ENCODE results near the gene LDAH.

Gene LDAH

GRCh38 chr2:20812779-20813178, 10.1 kb downstream of the LDAH start:
- no peaks in the 10 kb centered on the region for H3K27me3 ChIP-seq (replicated peaks; ENCODE audit: insufficient read depth, low read length)
- peaks cover 27% of the 10 kb centered on the region for H3K79me2 ChIP-seq (ENCODE audit: low read length)
- no peaks in the 10 kb centered on the region for H3K4me1 ChIP-seq (ENCODE audit: low read length)

GRCh38 chr2:20806286-20806685, 16.6 kb downstream of the LDAH start:
- no peak overlapping the region for H3K4me2 ChIP-seq (ENCODE audit: low read depth, low read length)
- H3K27ac ChIP-seq (ENCODE audit: low read length): no peak overlapping the region
- no peaks in the 10 kb centered on the region; the same call in 1 of the 2 replicates for H3K79me2 ChIP-seq (ENCODE audit: low read length)
- H3K36me3 ChIP-seq (replicated peaks; ENCODE audit: insufficient read depth, low read length): no peaks in the 10 kb centered on the region
- H3K4me1 ChIP-seq (ENCODE audit: low read length): no peaks in the 10 kb centered on the region
- no peak overlapping the region for H3K4me3 ChIP-seq (ENCODE audit: low read length)
- TF ChIP-seq EZH2phosphoT487 (IDR thresholded peaks at IDR 0.05; ENCODE audit: low read length) (no peak), CTCF (IDR thresholded peaks at IDR 0.05; ENCODE audit: low read length) (no peak), EZH2 (optimal IDR thresholded peaks at IDR 0.05; ENCODE audit: low read depth, low read length) (no peak)
- H4K20me1 ChIP-seq (ENCODE audit: insufficient read depth, low read length): peaks cover 4% of the 10 kb centered on the region; the same call in 1 of the 2 replicates
- H3K27me3 ChIP-seq (replicated peaks; ENCODE audit: insufficient read depth, low read length): no peaks in the 10 kb centered on the region
- no peaks in the 10 kb centered on the region for H3K9me2 ChIP-seq (replicated peaks; ENCODE audit: insufficient read depth, low read length)
- no peaks in the 10 kb centered on the region for H3K9me3 ChIP-seq (replicated peaks; ENCODE audit: insufficient read depth, low read length)
- H3K9ac ChIP-seq (ENCODE audit: low read length): no peak overlapping the region
- DNase-seq: no peak
- H3F3A ChIP-seq (ENCODE audit: insufficient read depth, low read length): no peaks in the 10 kb centered on the region
- H2AFZ ChIP-seq (ENCODE audit: low read length): no peak overlapping the region

More at GRCh38 chr2:20812779-20813178, 10.1 kb downstream of the LDAH start:
- Histone ChIP-seq H3K9me3 (replicated peaks; ENCODE audit: insufficient read depth, low read length) (no peaks in the 10 kb centered on the region), H3K4me3 (ENCODE audit: low read length) (no peak overlapping the region), H3K9me2 (replicated peaks; ENCODE audit: insufficient read depth, low read length) (no peaks in the 10 kb centered on the region), H3K36me3 (replicated peaks; ENCODE audit: insufficient read depth, low read length) (no peaks in the 10 kb centered on the region), H3K27ac (ENCODE audit: low read length) (no peak overlapping the region), H2AFZ (ENCODE audit: low read length) (no peak overlapping the region), H3F3A (ENCODE audit: insufficient read depth, low read length) (no peaks in the 10 kb centered on the region), H3K4me2 (ENCODE audit: low read depth, low read length) (no peak overlapping the region), H3K9ac (ENCODE audit: low read length) (no peak overlapping the region), H4K20me1 (ENCODE audit: insufficient read depth, low read length) (no peaks in the 10 kb centered on the region)
- TF ChIP-seq CTCF (IDR thresholded peaks at IDR 0.05; ENCODE audit: low read length) (no peak), EZH2phosphoT487 (IDR thresholded peaks at IDR 0.05; ENCODE audit: low read length) (no peak), EZH2 (optimal IDR thresholded peaks at IDR 0.05; ENCODE audit: low read depth, low read length) (no peak)
- no peak for DNase-seq

GRCh38 chr2:20803974-20804373, 18.9 kb downstream of the LDAH start:
- no peaks in the 10 kb centered on the region for H3F3A ChIP-seq (ENCODE audit: insufficient read depth, low read length)
- H4K20me1 ChIP-seq (ENCODE audit: insufficient read depth, low read length): peaks cover 4% of the 10 kb centered on the region; the same call in 1 of the 2 replicates
- no peak overlapping the region for H2AFZ ChIP-seq (ENCODE audit: low read length)
- H3K9me2 ChIP-seq (replicated peaks; ENCODE audit: insufficient read depth, low read length): no peaks in the 10 kb centered on the region
- no peaks in the 10 kb centered on the region for H3K36me3 ChIP-seq (replicated peaks; ENCODE audit: insufficient read depth, low read length)
- no peaks in the 10 kb centered on the region for H3K27me3 ChIP-seq (replicated peaks; ENCODE audit: insufficient read depth, low read length)
- no peak for DNase-seq
- H3K79me2 ChIP-seq (ENCODE audit: low read length): no peaks in the 10 kb centered on the region; the same call in 1 of the 2 replicates
- no peak overlapping the region for H3K9ac ChIP-seq (ENCODE audit: low read length)
- H3K4me3 ChIP-seq (ENCODE audit: low read length): no peak overlapping the region
- TF ChIP-seq EZH2phosphoT487 (IDR thresholded peaks at IDR 0.05; ENCODE audit: low read length) (no peak), CTCF (IDR thresholded peaks at IDR 0.05; ENCODE audit: low read length) (no peak), EZH2 (optimal IDR thresholded peaks at IDR 0.05; ENCODE audit: low read depth, low read length) (no peak)
- H3K27ac ChIP-seq (ENCODE audit: low read length): no peak overlapping the region
- no peaks in the 10 kb centered on the region for H3K9me3 ChIP-seq (replicated peaks; ENCODE audit: insufficient read depth, low read length)
- H3K4me1 ChIP-seq (ENCODE audit: low read length): no peaks in the 10 kb centered on the region
- no peak overlapping the region for H3K4me2 ChIP-seq (ENCODE audit: low read depth, low read length)
